ENCODE results near the gene RTN1. TPM values are rescaled to one million over a fixed set of nuclear protein-coding genes. Genes with fewer than 3 reads are reported as not detected.

Gene RTN1
- polyA plus RNA-seq, 1 donor from 2014 or later, result 1,138 TPM

- Histone ChIP-seq H4K20me1 (ENCODE audit: insufficient read depth) (no peaks in the 10 kb centered on the region), H3K4me2 (ENCODE audit: low read length) (no peak overlapping the region), H3K9me2 (ENCODE audit: insufficient read depth, low read length) (no peaks in the 10 kb centered on the region), H3K9me3 (ENCODE audit: low read length) (no peaks in the 10 kb centered on the region), H2AFZ (ENCODE audit: low read depth, low read length) (no peak overlapping the region), H3K27ac (ENCODE audit: low read length) (no peak overlapping the region), H3K79me2 (replicated peaks; ENCODE audit: insufficient read depth, low read length) (no peaks in the 10 kb centered on the region), H3K9ac (ENCODE audit: low read length) (no peak overlapping the region), H3K36me3 (ENCODE audit: insufficient read depth, low read length) (no peaks in the 10 kb centered on the region), H3K27me3 (ENCODE audit: insufficient read depth, low read depth, low read length) (no peaks in the 10 kb centered on the region), H3K4me3 (ENCODE audit: low read length) (no peak overlapping the region), H3F3A (ENCODE audit: insufficient read depth, low read length, poor library complexity, severe bottlenecking) (no peaks in the 10 kb centered on the region)
- TF ChIP-seq TAF1 (IDR thresholded peaks at IDR 0.05; ENCODE audit: low read depth) (no peak), CTCF (IDR thresholded peaks at IDR 0.05; ENCODE audit: poor library complexity, severe bottlenecking) (no peak), MXI1 (conservative IDR thresholded peaks at IDR 0.05; ENCODE audit: poor library complexity, severe bottlenecking) (no peak), REST (IDR thresholded peaks at IDR 0.05; ENCODE audit: borderline replicate concordance) (no peak), EZH2 (IDR thresholded peaks at IDR 0.05; ENCODE audit: borderline replicate concordance, insufficient read depth, low read length, poor library complexity, severe bottlenecking) (no peak), POLR2AphosphoS5 (IDR thresholded peaks at IDR 0.05) (no peak), SMC3 (conservative IDR thresholded peaks at IDR 0.05; ENCODE audit: poor library complexity) (no peak)
These were observed 83.4 kb downstream of the RTN1 start for GRCh38 chr14:59787045-59787674.

- Histone ChIP-seq H4K20me1 (ENCODE audit: insufficient read depth) (no peaks in the 10 kb centered on the region), H3K4me3 (ENCODE audit: low read length) (no peak overlapping the region), H3K36me3 (ENCODE audit: insufficient read depth, low read length) (no peaks in the 10 kb centered on the region), H3K4me2 (ENCODE audit: low read length) (no peak overlapping the region), H3K9me2 (ENCODE audit: insufficient read depth, low read length) (no peaks in the 10 kb centered on the region), H3K27ac (ENCODE audit: low read length) (no peak overlapping the region), H2AFZ (ENCODE audit: low read depth, low read length) (no peak overlapping the region), H3K27me3 (ENCODE audit: insufficient read depth, low read depth, low read length) (no peaks in the 10 kb centered on the region), H3K9ac (ENCODE audit: low read length) (no peak overlapping the region), H3F3A (ENCODE audit: insufficient read depth, low read length, poor library complexity, severe bottlenecking) (no peaks in the 10 kb centered on the region), H3K79me2 (replicated peaks; ENCODE audit: insufficient read depth, low read length) (no peaks in the 10 kb centered on the region), H3K9me3 (ENCODE audit: low read length) (no peaks in the 10 kb centered on the region)
- TF ChIP-seq REST (IDR thresholded peaks at IDR 0.05; ENCODE audit: borderline replicate concordance) (no peak), EP300 (conservative IDR thresholded peaks at IDR 0.05; ENCODE audit: poor library complexity, severe bottlenecking) (no peak), SMC3 (conservative IDR thresholded peaks at IDR 0.05; ENCODE audit: poor library complexity) (no peak), TAF1 (IDR thresholded peaks at IDR 0.05; ENCODE audit: low read depth) (no peak), POLR2AphosphoS5 (IDR thresholded peaks at IDR 0.05) (no peak), MXI1 (conservative IDR thresholded peaks at IDR 0.05; ENCODE audit: poor library complexity, severe bottlenecking) (no peak), CTCF (IDR thresholded peaks at IDR 0.05; ENCODE audit: poor library complexity, severe bottlenecking) (no peak), RAD21 (conservative IDR thresholded peaks at IDR 0.05) (no peak), EZH2 (IDR thresholded peaks at IDR 0.05; ENCODE audit: borderline replicate concordance, insufficient read depth, low read length, poor library complexity, severe bottlenecking) (no peak)
These were observed 84.9 kb downstream of the RTN1 start for GRCh38 chr14:59785629-59786028.

Measured in neural cell (in vitro differentiated cells).